HG02852 (cell line): Measurements from ENCODE around the gene CEP104.

Source experiments
- ATAC-seq: cut with Tn5 transposase; IDR thresholded peaks from one replicate; pipeline ENCODE4 v1.9.1; 2021; ENCODE audit warnings: mild to moderate bottlenecking, moderate library complexity; ENCODE audit not compliant: unreplicated experiment

CEP104 gene

GRCh38 chr1:3779912-3780416, 77.0 kb downstream of the CEP104 start:
- no peak for ATAC-seq

GRCh38 chr1:3779265-3779911, 77.6 kb downstream of the CEP104 start:
- ATAC-seq, result no peak

GRCh38 chr1:3778590-3779264, 78.3 kb downstream of the CEP104 start:
- ATAC-seq, result no peak

GRCh38 chr1:3777647-3778589, 79.1 kb downstream of the CEP104 start:
- ATAC-seq, result no peak

GRCh38 chr1:3777078-3777547, 79.9 kb downstream of the CEP104 start:
- ATAC-seq, result no peak

- no peak for ATAC-seq
These were observed 80.6 kb downstream of the CEP104 start for GRCh38 chr1:3776231-3776961.

GRCh38 chr1:3775490-3776230, 81.4 kb downstream of the CEP104 start:
- no peak for ATAC-seq

GRCh38 chr1:3774946-3775489, 82.0 kb downstream of the CEP104 start:
- no peak for ATAC-seq

GRCh38 chr1:3774276-3774945, 82.6 kb downstream of the CEP104 start:
- ATAC-seq, result no peak

- no peak for ATAC-seq
These were observed 83.3 kb downstream of the CEP104 start for GRCh38 chr1:3773572-3774275.

- ATAC-seq, result peak; percentile 4
These were observed 84.1 kb downstream of the CEP104 start, which contains the start of gene SMIM1 for GRCh38 chr1:3772715-3773571. Gene SMIM1, plus strand, starts transcription at chr1:3772749. Its CDS starts 2,625 bp downstream, at chr1:3775374.

- ATAC-seq, result peak; percentile 50
These were observed 84.8 kb downstream of the CEP104 start for GRCh38 chr1:3772027-3772714.

- no peak for ATAC-seq
These were observed 85.6 kb downstream of the CEP104 start for GRCh38 chr1:3771108-3772026.

- ATAC-seq, result no peak
These were observed 86.8 kb downstream of the CEP104 start for GRCh38 chr1:3770047-3770765.

- no peak for ATAC-seq
These were observed 88.1 kb downstream of the CEP104 start for GRCh38 chr1:3768811-3769390.
